Ovary (tissue), 9 donors: Measurements from ENCODE around the gene ARRB2. TPM values are rescaled to one million over a fixed set of nuclear protein-coding genes. Genes with fewer than 3 reads are reported as not detected.

Source experiments
- DNase-seq, 5 donors: peaks; one replicate each; pipeline ENCODE4 v3.0.0-alpha.2; 2019 to 2020
- H3K27ac ChIP-seq, 2 donors: fragments of 200-600 bp; one replicate each; pipeline versions ENCODE4 v1.5.1 to v1.8.0; 2019 to 2022
- H3K27me3 ChIP-seq: fragments of 200-600 bp; one replicate; pipeline ENCODE4 v1.8.0; 2022
- H3K36me3 ChIP-seq: fragments of 200-600 bp; sonication (generic); one replicate; pipeline ENCODE4 v1.5.1; 2019
- H3K4me1 ChIP-seq: one replicate; pipeline ENCODE4 v1.8.1; 2013; ENCODE audit warnings: mild to moderate bottlenecking, moderate library complexity; ENCODE audit not compliant: insufficient read depth
- H3K4me3 ChIP-seq: fragments of 200-600 bp; sonication (generic); one replicate; pipeline ENCODE4 v1.5.1; 2017
- H3K9me3 ChIP-seq, 2 donors: fragments of 200-600 bp in 1 of 2; sonication (generic) in 1 of 2; one replicate each; pipeline versions ENCODE4 v1.5.1 to v1.8.1; 2013 to 2019; ENCODE audit warnings: mild to moderate bottlenecking in 1 of 2, moderate library complexity in 1 of 2
- CTCF ChIP-seq, 3 donors: fragments of 450-650 bp in 2 of 3; fragments of 200-600 bp in 1 of 3; IDR thresholded peaks; one replicate each; pipeline versions ENCODE4 v1.5.1 to v1.8.0; 2016 to 2022; ENCODE audit warnings: antibody characterized with exemption in 3 of 3, mild to moderate bottlenecking in 1 of 3
- EP300 ChIP-seq: sonication (generic); formaldehyde crosslinking; IDR thresholded peaks from one replicate; pipeline ENCODE4 v1.6.1; 2017; ENCODE audit warnings: antibody characterized with exemption
- POLR2A ChIP-seq: fragments of 450-650 bp; IDR thresholded peaks from one replicate; pipeline ENCODE4 v1.6.1; 2017; ENCODE audit warnings: antibody characterized with exemption, mild to moderate bottlenecking, moderate library complexity
- WGBS, 3 donors: extraction: QIAGEN DNeasy Blood & Tissue Kit in 1 of 3; methylation state at CpG; one replicate each; pipeline versions ENCODE4 v1.1.5 to v1.1.7; 2013 to 2017; 5-methylcytosine and 5-hydroxymethylcytosine counted together
- intact Hi-C, 4 donors: fragments of 100-400 bp; cut with DNase I; formaldehyde crosslinking; loops; one replicate each; pipeline versions ENCODE4 v1.11.0 to v1.15.1; 2022 to 2023
- polyA plus RNA-seq, 2 donors: library from polyadenylated mRNA; stranded (reverse); fragments of 200-250 nt in 1 of 2; fragments of 350-450 nt in 1 of 2; fragmentation: Illumina TruSeq in 1 of 2; extraction: RNeasy Lipid Tissue Mini Kit (QIAGEN cat#74804) in 1 of 2; gene quantifications; one replicate each; pipeline ENCODE4 v1.2.3, GENCODE V29; 2013 to 2014
- total RNA-seq, 7 donors: library from RNA; depleted of rRNA in 2 of 7; stranded (reverse); fragments of >200 nt in 2 of 7; fragmentation: NEBNext Ultra II Directional in 3 of 7; extraction: Animal tissue kit (Norgen Biotek cat#: 25700) in 3 of 7; gene quantifications; one replicate each; pipeline versions ENCODE4 v1.1.0 to v1.2.4, GENCODE V29; 2016 to 2023
- donor health status: DM: no; HTN: no; CAD: no; lungs with moderate emphysema.
- donor health status: DM: no; HTN: no; CAD: no.
- donor health status: Bipolar disorder and iron deficiency.
- donor health status: DM: yes; HTN: yes; CAD: no.
- donor health status: DM: no; HTN: no; CAD: no.
- donor health status: DM: yes; HTN: yes; CAD: no.

ARRB2 gene
- total and polyA plus RNA-seq, 9 donors, result 13.4 to 40.6 (median 30.6) TPM

GRCh38 chr17:4741544-4741943 lies 31.1 kb downstream of the ARRB2 start:
- no peak overlapping the region for H3K27ac ChIP-seq

GRCh38 chr17:4742133-4742532 lies 31.7 kb downstream of the ARRB2 start:
- no peak for TF ChIP-seq CTCF (IDR thresholded peaks at IDR 0.05)
- no peak for TF ChIP-seq POLR2A
- TF ChIP-seq EP300, result no peak
- Histone ChIP-seq H3K9me3 (no peaks in the 10 kb centered on the region), H3K4me1 (peaks cover 5% of the 10 kb centered on the region), H3K4me3 (no peak overlapping the region), H3K27me3 (no peaks in the 10 kb centered on the region), H3K36me3 (no peaks in the 10 kb centered on the region), H3K27ac (no peak overlapping the region)
- no peak for DNase-seq
- WGBS, 3 donors, result 90 to 92% (median 90%) methylated on average over 9 of the region's 9 CpGs
- intact Hi-C loops, result no loop called here

More at GRCh38 chr17:4741544-4741943, 31.1 kb downstream of the ARRB2 start:
- intact Hi-C loops, result no loop called here
- H3K9me3 ChIP-seq, result no peaks in the 10 kb centered on the region
- H3K4me3 ChIP-seq, result no peak overlapping the region
- TF ChIP-seq CTCF (IDR thresholded peaks at IDR 0.05) (no peak), POLR2A (no peak), EP300 (no peak)
- 94 to 98% (median 95%) methylated on average over 8 of the region's 8 CpGs for WGBS, 3 donors
- peaks cover 5% of the 10 kb centered on the region for H3K4me1 ChIP-seq
- no peak for DNase-seq
- H3K27me3 ChIP-seq, result no peaks in the 10 kb centered on the region
- no peaks in the 10 kb centered on the region for H3K36me3 ChIP-seq

GRCh38 chr17:4742629-4743028 lies 32.2 kb downstream of the ARRB2 start:
- Histone ChIP-seq H3K27me3 (no peaks in the 10 kb centered on the region), H3K27ac (no peak overlapping the region), H3K9me3 (no peaks in the 10 kb centered on the region), H3K4me1 (peaks cover 5% of the 10 kb centered on the region), H3K4me3 (no peak overlapping the region), H3K36me3 (no peaks in the 10 kb centered on the region)
- intact Hi-C loops, result no loop called here
- TF ChIP-seq EP300 (no peak), POLR2A (no peak), CTCF (IDR thresholded peaks at IDR 0.05) (no peak)
- 78 to 86% (median 84%) methylated on average over 9 to 10 of the region's 10 CpGs for WGBS, 3 donors
- no peak for DNase-seq

GRCh38 chr17:4743216-4743615 lies 32.8 kb downstream of the ARRB2 start:
- H3K27ac ChIP-seq, result no peak overlapping the region
- 91 to 96% (median 94%) methylated on average over 8 of the region's 8 CpGs for WGBS, 3 donors
- no peak for TF ChIP-seq CTCF (IDR thresholded peaks at IDR 0.05)
- TF ChIP-seq EP300, result no peak
- no peak for TF ChIP-seq POLR2A
- H3K4me1 ChIP-seq, result peaks cover 5% of the 10 kb centered on the region
- no peaks in the 10 kb centered on the region for H3K27me3 ChIP-seq
- intact Hi-C loops, result no loop called here
- no peaks in the 10 kb centered on the region for H3K9me3 ChIP-seq
- no peak for DNase-seq
- no peaks in the 10 kb centered on the region for H3K36me3 ChIP-seq
- no peak overlapping the region for H3K4me3 ChIP-seq
